ENCODE results near the gene HOXD12. TPM values are rescaled to one million over a fixed set of nuclear protein-coding genes. Genes with fewer than 3 reads are reported as not detected.

Gene HOXD12
- total RNA-seq, 4 donors from 2014 or later: not detected

DNA sequence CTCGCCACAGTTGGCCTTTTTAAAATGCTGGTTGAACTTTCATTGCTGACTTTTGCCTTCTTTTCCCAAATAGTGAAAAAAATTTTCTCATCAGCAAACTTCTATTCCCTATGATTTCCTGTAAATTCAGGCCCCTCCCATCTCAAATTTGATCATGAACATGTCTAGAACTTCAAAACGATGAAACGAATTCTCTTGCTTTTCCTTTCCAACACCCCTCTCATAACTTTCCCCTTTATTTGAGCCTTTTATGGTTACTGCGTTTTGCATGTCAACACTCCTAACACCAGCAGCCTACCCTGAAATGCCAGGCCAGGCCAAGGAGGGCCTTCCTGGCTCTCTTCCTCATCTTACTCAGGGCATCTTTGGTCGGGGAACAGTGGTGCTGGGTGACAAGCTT is 8.7 kb upstream of the HOXD12 start:
- Histone ChIP-seq H3K36me3 (no peaks in the 10 kb centered on the region), H3K27ac (no peak overlapping the region), H3K9me3 (no peaks in the 10 kb centered on the region), H3K4me1 (peaks cover 8 to 33% (median 20%) of the 10 kb centered on the region in 4 donors), H3K27me3 (peaks cover 100% of the 10 kb centered on the region), H3K4me3 (no peak overlapping the region)
- 35 to 38% methylated on average over 4 to 5 of the region's 5 CpGs for WGBS, 2 donors (ENCODE audit: low coverage in 1 of 2)
- DNase-seq: no peak
- TF ChIP-seq, protein P1, sequence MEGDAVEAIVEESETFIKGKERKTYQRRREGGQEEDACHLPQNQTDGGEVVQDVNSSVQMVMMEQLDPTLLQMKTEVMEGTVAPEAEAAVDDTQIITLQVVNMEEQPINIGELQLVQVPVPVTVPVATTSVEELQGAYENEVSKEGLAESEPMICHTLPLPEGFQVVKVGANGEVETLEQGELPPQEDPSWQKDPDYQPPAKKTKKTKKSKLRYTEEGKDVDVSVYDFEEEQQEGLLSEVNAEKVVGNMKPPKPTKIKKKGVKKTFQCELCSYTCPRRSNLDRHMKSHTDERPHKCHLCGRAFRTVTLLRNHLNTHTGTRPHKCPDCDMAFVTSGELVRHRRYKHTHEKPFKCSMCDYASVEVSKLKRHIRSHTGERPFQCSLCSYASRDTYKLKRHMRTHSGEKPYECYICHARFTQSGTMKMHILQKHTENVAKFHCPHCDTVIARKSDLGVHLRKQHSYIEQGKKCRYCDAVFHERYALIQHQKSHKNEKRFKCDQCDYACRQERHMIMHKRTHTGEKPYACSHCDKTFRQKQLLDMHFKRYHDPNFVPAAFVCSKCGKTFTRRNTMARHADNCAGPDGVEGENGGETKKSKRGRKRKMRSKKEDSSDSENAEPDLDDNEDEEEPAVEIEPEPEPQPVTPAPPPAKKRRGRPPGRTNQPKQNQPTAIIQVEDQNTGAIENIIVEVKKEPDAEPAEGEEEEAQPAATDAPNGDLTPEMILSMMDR (IDR thresholded peaks at IDR 0.05): no peak
- TF ChIP-seq POLR2AphosphoS5 (IDR thresholded peaks at IDR 0.05) (no peak), EP300 (IDR thresholded peaks at IDR 0.05; ENCODE audit: low read depth) (no peak), POLR2A (IDR thresholded peaks at IDR 0.05) (no peak)
- intact Hi-C loops (cut with DNase I; ENCODE audit: low total_unique reads) (no loop called here), in situ Hi-C loops (cut with MboI; ENCODE audit: low pct_ligation_motif_present in 1 of 4, low pct_unique_long_range_greater_than_20kb in 1 of 4, low sequenced_read_pairs in 3 of 4) (loop anchor here in 3 of 4 donors (10.0 to 25.0 kb wide), 4 partner anchors 404 to 729 kb away; no protein-coding TSS in a partner anchor)

DNA sequence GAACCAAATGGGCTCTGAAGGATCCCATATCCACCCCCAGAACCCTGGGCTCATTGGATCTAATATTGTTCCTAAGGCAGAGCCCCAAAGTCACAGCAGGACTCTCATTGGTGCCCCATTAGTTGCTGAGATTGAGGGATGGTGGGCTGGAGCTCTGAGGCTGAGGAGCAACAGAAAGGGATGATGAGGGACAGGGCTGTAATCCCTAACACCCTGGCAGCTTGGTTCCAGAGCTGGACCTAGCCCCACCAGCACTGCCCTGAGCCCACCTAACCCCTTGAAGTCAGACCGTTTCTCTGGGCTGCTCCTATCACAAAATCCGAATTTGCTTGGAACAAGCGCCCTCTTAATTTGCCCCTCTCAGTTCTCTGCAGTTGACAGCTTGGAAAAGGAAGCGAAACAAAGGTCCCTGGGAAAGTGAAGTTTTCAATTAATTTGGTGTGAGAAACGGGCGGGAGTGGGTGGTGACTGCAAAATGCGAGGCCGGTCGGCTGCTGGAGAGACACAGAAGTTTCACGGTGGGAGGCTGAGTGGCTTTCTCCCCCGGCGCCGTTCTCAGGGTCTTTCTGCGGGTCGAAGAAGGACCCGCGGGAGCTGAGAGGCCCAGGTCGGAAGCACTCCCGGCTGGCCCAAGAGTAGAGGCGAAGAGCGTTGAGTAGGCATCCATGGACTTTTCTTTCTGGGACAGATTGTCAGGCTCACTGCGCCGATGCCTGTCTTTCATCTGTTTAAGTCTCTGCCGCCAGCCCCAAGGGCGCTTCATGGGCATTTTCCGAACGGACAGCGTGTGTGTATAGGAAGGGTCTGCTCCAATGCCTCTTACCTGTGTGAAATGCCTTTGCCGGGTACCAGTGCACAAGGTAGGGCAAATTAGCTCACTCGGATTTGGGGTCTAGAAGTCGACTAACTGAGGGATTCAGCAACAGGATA is 8.0 kb upstream of the HOXD12 start:
- DNase-seq: no peak
- no peak overlapping the region for H3K27ac ChIP-seq
- H3K36me3 ChIP-seq: no peaks in the 10 kb centered on the region
- in situ Hi-C loops (cut with MboI; ENCODE audit: low pct_ligation_motif_present in 1 of 4, low pct_unique_long_range_greater_than_20kb in 1 of 4, low sequenced_read_pairs in 3 of 4) (loop anchor here in 3 of 4 donors (10.0 to 25.0 kb wide), 4 partner anchors 404 to 729 kb away; no protein-coding TSS in a partner anchor), intact Hi-C loops (cut with DNase I; ENCODE audit: low total_unique reads) (no loop called here)
- H3K27me3 ChIP-seq: peaks cover 100% of the 10 kb centered on the region
- H3K4me3 ChIP-seq: no peak overlapping the region
- TF ChIP-seq EP300 (IDR thresholded peaks at IDR 0.05; ENCODE audit: low read depth) (no peak), POLR2A (IDR thresholded peaks at IDR 0.05) (no peak), POLR2AphosphoS5 (IDR thresholded peaks at IDR 0.05) (no peak)
- TF ChIP-seq, protein P1 (IDR thresholded peaks at IDR 0.05): no peak
- H3K4me1 ChIP-seq: peaks cover 8 to 31% (median 19%) of the 10 kb centered on the region in 4 donors
- H3K9me3 ChIP-seq: no peaks in the 10 kb centered on the region
- WGBS, 2 donors (ENCODE audit: low coverage in 1 of 2): 16 to 80% methylated on average over 1 to 31 of the region's 31 CpGs

DNA sequence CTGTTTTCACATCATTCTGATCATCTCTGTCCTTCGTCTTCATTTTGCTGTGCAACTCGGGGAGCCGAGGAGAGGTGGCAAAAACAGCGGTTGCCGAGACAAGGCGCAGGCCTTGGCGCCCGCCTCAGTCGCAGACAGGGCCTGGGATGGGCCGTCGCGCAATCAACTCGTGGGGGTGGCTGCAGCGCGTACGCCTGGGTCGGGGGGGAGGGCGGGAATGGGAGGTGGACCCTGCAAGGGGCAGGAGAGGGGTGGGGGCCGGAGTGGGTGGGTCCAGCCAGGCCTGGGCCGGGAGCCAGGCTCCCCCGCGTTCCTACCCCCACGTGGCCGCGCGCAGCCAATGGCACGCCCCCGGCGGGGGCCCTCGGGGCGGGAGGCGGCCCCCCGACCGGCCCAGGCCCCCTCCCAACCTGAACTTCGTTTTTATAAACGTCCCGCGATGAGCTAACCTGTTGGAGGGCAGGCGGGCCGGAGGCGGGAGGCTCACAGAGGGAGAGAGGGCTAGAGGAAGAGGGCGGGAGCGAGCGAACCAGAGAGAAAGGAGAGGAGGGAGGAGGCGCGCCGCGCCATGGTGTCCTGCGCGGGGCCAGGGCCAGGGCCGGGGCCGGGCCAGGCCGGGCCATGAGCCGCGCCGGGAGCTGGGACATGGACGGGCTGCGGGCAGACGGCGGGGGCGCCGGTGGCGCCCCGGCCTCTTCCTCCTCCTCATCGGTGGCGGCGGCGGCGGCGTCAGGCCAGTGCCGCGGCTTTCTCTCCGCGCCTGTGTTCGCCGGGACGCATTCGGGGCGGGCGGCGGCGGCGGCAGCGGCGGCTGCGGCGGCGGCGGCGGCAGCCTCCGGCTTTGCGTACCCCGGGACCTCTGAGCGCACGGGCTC is 7.1 kb upstream of the HOXD12 start, which contains the start of gene HOXD13:
Gene HOXD13 (plus strand): TSS at position 452 of the 875 bp plus-strand sequence. CDS start 170 bp downstream, at position 622.
- intact Hi-C loops (cut with DNase I; ENCODE audit: low total_unique reads): no loop called here
- DNase-seq: no peak
- Histone ChIP-seq H3K4me3 (peak within 1 kb of the TSS in 3 of 4 donors; percentile 9 to 52 (median 38)), H3K9me3 (no peaks in the 10 kb centered on the region), H3K36me3 (no peaks in the 10 kb centered on the region), H3K27me3 (peaks cover 100% of the 10 kb centered on the region), H3K4me1 (peaks cover 8 to 40% (median 28%) of the 10 kb centered on the region in 4 donors), H3K27ac (no peak within 1 kb of the TSS)
- in situ Hi-C loops (cut with MboI; ENCODE audit: low pct_ligation_motif_present in 1 of 4, low pct_unique_long_range_greater_than_20kb in 1 of 4, low sequenced_read_pairs in 3 of 4): loop anchor here in 3 of 4 donors (10.0 to 25.0 kb wide), 4 partner anchors 405 to 730 kb away; no protein-coding TSS in a partner anchor
- WGBS, 2 donors (ENCODE audit: low coverage in 1 of 2): 13% methylated on average over 72 of the region's 95 CpGs; no CpG with 5 or more reads in 1 of the 2 donors
- TF ChIP-seq POLR2AphosphoS5 (IDR thresholded peaks at IDR 0.05) (no peak), EP300 (IDR thresholded peaks at IDR 0.05; ENCODE audit: low read depth) (no peak)

DNA sequence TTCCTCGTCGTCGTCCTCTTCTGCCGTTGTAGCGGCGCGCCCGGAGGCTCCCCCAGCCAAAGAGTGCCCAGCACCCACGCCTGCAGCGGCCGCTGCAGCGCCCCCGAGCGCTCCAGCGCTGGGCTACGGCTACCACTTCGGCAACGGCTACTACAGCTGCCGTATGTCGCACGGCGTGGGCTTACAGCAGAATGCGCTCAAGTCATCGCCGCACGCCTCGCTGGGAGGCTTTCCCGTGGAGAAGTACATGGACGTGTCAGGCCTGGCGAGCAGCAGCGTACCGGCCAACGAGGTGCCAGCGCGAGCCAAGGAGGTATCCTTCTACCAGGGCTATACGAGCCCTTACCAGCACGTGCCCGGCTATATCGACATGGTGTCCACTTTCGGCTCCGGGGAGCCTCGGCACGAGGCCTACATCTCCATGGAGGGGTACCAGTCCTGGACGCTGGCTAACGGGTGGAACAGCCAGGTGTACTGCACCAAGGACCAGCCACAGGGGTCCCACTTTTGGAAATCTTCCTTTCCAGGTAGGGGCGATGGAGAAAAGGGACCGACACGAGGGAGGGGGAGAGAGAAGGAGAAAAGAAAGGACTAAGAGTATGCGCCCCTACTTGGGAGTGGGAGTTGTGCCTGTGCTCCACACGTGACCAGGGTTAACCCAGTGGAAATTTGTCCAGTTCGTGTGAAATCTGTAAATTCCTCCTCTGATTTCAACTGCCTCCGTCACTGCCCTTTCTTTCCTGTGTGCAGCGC is 6.3 kb upstream of the HOXD12 start:
- Histone ChIP-seq H3K4me1 (peaks cover 8 to 42% (median 30%) of the 10 kb centered on the region in 4 donors), H3K9me3 (no peaks in the 10 kb centered on the region), H3K4me3 (peak overlapping the region in 3 of 4 donors; percentile 9 to 52 (median 38)), H3K36me3 (no peaks in the 10 kb centered on the region), H3K27ac (no peak overlapping the region), H3K27me3 (peaks cover 100% of the 10 kb centered on the region)
- WGBS, 2 donors (ENCODE audit: low coverage in 1 of 2): 17 to 28% methylated on average over 4 to 22 of the region's 53 CpGs
- in situ Hi-C loops (cut with MboI; ENCODE audit: low pct_ligation_motif_present in 1 of 4, low pct_unique_long_range_greater_than_20kb in 1 of 4, low sequenced_read_pairs in 3 of 4) (loop anchor here in 3 of 4 donors (10.0 to 25.0 kb wide), 4 partner anchors 406 to 731 kb away; no protein-coding TSS in a partner anchor), intact Hi-C loops (cut with DNase I; ENCODE audit: low total_unique reads) (no loop called here)
- TF ChIP-seq POLR2A (IDR thresholded peaks at IDR 0.05) (no peak), EP300 (IDR thresholded peaks at IDR 0.05; ENCODE audit: low read depth) (no peak), POLR2AphosphoS5 (IDR thresholded peaks at IDR 0.05) (no peak)
- TF ChIP-seq, protein P1 (IDR thresholded peaks at IDR 0.05): no peak
- no peak for DNase-seq

All from transverse colon (tissue), 4 donors.